ENCODE measurements around the gene DEPDC5. TPM values are rescaled to one million over a fixed set of nuclear protein-coding genes. Genes with fewer than 3 reads are reported as not detected.

DEPDC5 gene
- total RNA-seq, 1 donor from 2014 or later, result 14.8 TPM

DNA sequence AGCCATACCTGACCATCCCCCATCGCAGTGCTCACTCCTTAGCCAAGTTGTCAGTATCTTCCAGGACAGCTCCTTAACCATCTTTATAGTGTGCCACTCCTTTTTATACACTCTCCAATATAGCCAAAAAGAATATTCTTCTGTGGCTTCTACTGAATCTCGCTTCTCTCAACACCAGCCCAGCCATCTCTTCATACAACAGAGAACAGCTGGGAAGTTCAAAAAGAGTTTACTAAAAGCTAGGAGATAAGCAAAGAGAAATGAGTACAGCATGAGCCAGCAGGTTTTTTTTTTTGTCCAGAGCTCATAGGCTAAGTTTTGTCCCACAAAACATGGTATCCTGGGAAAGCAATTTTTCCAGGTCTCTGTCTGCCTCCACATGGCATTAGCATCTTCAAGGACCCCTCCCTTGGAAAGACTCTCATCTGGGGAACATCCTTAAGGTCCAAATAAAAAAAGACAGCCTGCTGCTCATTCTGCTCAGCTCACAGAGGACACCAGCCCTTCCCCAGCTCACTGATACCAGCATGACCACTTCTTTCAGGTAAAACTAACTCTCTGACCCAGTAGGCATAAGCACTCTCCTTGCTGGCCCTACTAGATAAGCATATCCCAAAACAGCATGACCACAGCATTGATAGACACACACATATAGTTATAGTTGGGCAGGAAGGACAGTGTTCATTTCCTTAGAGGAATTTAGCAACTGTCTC is 141.7 kb downstream of the DEPDC5 start:
- DNase-seq, result no peak

DNA sequence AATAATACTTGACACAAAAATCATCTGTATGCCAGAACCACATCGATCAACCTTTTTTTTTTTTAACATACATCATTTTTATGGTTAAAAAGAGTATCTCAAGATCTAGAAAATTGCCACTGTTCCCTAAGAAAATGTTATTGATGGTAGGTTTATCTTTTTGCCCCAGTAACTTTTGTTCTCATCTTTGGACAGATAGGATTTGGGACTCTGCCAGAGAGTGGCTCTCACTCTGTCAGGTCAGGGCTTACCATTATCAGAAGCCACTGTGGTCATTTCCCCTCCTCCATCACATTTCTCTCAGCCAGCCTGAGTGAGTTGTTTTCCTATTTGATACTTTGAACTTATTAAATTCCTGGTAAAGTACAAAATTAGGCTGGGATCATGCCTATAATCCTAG is 142.7 kb downstream of the DEPDC5 start:
- no peak for DNase-seq

DNA sequence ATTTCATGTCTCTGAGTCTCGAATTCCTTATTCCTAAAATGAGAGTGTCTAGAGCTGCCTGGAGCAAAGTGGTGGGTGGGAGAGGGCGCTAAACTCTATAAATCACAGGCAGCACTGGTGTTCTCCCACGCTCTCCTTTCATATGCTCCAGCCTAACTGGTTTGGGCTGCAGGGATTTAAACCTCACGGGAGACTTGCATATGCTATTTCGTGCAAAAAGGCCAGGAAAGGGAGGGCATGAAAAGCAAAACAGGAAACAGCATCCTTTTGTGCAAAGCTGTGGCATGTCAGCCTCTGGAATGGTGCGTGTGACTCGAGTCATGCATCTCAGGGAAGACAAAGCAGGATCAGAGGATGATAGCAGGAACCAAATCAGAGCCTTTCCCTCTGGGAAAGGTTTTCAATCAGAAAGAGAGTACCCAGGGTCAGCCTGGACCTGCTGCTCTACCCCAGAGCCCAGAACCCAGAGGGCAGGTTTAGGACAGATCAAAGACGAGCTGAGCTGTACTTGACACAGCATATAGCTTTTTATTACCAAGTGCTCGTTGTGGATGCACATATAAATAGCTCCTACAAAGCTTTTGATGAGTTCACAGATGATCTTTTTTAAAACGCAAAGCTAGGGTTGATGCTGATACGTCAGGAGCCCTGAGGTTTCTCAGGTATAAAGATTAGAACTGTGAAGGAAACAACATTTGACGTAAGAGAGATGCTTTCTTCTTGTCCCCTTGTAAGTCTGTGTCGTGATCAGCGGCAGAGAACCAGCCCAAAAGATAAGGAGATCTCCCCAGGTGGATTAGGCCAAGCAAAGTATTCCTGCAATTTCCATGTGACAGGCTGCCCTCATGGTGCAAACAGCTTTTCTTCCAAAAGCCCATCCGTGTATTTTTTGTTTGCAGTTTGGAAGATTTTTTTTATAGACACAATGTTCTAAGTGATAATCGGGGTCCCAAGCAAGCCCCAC is 144.3 kb downstream of the DEPDC5 start:
- DNase-seq, result no peak

DNA sequence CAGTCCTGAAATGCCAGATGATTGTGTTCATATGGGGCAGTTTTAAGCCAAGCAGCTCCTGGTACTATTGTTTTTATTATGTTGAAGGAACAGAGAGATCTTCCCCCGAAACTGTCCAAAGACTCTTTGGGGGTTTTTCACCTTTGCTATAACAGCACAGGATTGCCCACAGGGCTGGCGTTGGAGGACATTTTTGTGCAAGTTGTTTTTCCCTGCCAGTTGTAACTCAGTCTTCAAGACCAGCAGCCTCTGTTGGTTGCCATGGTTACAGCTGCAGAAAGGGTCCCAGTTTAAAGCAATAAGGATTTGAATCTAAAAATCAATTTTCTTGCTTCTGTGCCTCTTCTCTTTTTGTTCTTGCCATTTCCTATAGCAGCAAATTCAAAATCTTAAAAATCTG is 145.1 kb downstream of the DEPDC5 start:
- DNase-seq, result no peak

DNA sequence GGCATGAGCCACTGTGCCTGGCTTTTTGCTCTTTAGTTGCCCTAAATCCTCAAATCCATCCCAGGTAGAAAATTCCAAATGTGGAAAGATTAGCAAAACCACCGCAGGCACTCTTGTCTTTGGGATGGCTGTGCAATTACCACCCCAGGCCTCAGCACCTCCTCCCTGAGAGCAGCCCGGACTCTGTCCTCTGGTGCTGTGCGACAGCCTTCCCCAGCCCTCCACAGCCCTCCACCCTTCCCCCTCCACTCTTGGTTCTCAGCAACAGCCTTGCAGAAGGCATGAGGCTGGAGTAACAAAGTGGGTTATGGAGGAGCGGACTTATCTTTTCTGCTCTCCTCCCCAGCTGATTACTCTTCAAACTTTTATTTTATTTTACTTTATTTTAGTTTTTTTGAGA is 145.8 kb downstream of the DEPDC5 start:
- DNase-seq, result no peak

DNA sequence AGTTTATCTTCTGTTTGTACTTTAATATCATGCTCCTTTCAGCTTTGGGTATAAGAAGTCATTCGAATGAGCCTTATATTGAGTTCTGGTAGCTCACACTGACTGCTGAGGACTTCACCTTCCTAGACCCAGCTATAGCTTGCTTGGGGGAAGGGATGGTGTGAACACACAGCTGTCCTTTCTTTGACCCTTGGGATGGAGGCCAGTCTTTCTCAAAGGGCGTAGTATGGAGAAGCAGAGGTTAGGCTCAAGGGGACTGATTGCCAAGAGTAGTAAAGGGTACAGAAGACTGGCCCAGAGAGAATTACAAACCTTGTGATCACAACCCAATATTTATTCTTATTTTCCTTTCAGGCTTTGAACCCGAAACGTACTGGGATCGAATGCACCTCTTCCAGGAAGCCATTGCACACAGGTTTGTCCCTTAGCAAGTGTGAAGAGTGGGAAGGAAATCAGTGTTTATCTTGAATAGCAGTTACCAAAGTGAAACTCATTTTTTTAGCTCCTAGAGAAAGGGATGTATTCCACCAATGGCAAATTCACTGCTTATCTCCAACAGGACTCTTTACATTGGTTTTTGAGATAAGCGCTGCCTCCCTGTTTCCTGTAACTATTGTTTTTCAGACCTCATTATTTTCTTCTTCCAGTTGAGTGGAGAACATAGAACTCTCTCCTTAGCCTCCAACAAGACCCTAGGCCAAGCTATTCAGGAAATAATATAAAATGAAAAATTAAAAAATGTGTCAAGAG is 147.7 kb downstream of the DEPDC5 start:
- no peak for DNase-seq

DNA sequence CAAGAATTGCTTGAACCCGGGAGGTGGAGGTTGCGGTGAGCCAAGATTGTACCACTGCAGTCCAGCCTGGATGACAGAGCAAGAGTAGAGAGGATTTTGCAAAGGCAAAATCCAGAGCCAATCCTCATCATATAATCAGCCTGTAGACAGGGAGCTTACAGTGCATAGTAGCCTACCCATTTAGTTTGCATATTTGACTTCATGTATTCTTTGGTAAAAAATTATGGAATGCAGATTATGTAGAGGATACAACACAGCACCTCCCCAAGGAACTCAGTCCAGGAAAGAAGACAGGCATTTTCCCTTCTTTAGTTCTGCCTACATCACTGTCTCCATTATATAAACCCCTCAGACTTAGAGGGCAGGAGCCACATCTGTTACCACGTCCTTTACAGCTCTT is 150.8 kb downstream of the DEPDC5 start:
- no peak for DNase-seq

DNA sequence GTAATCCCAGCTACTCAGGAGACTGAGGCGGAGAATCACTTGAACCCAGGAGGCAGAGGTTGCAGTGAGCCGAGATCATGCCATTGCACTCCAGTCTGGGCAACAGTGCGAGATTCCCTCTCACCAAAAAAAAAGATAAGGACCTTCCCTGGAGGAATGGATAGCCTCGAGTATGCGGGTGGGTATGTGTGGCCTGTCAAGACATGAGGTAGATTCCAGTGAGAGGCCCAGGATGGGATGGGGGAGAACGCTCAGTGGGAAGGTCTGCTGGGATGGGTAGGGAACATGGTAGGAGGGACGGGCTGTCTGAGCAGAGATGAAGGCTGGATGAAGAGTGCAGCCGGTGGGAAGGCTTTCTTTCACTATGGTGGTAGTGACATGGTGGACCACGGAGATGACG is 151.5 kb downstream of the DEPDC5 start:
- no peak for DNase-seq

DNA sequence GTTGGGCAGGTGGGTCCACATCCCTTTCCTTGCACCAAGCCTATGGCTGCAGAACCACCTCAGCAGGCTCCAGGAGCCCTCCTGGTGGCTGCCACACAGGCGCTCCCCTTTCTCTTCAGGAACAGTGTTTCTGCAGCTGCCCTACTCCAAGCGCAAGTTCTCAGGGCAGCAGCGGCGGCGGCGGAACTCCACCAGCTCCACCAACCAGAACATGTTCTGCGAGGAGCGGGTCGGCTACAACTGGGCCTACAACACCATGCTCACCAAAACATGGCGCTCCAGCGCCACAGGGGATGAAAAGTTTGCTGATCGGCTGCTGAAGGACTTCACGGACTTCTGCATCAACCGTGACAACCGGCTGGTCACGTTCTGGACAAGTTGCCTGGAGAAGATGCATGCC is 152.3 kb downstream of the DEPDC5 start:
- DNase-seq, result no peak

DNA sequence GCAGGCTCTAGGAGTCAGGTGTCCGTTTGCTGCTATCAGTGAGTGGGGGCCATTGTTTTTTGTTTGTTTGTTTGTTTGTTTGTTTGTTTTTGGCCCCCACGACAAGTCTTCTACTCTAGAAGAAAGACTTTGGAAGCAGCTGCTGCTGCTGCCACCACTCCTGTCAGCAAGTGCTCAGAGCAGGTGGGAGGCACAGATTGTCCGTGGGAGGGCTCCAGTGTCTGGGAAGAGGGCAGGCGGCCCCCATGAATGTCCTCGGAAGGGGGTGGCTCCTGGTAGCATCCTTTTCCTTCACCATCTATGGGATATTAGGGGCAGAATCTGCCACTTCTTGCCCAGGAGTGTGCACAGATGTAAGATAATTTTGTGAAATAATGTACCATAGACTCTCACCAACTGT is 152.8 kb downstream of the DEPDC5 start:
- no peak for DNase-seq

DNA sequence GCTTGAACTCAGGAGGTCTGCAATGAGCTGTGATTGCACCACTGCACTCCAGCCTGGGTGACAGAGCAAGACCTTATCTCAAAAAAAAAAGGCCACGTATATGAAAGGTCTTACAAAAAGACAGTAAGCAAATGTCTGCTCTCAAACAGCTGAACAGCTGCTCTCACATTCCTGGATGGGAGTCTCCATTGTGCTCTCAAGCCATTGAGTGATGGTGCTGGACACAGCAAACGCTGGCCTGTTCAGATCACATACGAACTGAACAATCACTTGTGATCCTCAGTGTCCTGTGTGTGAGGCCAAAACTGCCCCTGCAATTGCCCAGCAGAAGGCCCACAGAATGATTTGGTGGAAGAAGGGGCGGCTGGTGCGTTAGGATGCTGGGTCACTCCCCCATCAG is 156.2 kb downstream of the DEPDC5 start:
- DNase-seq, result no peak

DNA sequence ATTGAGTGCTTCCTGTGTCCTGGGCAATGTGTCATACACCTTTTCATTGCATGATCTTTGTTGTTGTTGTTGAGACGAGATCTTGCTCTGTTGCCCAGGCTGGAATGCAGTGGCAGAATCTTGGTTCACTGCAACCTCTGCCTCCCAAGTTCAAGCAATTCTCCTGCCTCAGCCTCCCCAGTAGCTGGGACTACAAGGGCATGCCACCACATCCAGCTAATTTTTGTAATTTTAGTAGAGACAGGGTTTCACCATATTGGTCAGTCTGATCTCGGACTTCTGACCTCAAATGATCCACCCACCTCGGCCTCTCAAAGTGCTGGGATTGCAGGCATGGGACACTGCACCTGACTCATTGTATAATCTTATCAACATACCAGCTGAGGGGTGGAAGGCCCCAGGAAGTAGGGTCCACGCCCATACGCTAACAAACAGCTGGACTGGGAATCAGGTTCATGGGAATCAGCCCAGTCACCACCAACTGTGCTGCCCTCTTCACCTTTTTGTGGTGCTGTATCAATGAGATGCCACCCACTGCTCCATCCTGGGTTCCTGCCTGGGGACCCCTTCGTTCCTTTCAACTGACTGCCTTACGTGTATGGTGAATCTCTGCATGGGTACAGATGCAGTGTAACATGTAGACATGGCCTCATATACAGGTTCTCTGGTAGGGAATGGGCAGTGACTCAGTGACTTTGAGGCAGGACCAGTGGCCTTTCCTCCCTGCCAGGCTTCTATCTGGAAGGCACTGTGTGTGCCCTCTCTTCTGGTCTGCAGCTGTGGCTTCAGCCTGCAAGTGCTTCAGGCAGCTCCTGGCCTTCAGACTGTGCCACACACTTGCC is 158.0 kb downstream of the DEPDC5 start:
- DNase-seq, result no peak

DNA sequence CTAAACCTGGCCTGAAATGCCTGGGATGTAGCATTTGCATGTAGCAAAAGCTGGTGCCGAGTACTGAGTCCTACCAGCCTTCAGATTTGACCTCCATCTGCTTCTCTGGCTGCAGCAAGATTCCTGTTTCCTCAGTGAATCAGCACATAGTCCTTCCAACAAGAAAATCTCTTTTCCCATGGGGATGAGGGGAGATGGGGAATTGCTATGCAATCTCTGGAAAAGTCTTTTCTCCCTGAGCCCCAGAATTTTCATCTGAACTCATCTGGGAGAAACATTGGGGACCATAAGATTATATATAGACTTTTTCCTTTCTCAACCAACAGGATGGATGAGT is 158.6 kb downstream of the DEPDC5 start:
- no peak for DNase-seq

DNA sequence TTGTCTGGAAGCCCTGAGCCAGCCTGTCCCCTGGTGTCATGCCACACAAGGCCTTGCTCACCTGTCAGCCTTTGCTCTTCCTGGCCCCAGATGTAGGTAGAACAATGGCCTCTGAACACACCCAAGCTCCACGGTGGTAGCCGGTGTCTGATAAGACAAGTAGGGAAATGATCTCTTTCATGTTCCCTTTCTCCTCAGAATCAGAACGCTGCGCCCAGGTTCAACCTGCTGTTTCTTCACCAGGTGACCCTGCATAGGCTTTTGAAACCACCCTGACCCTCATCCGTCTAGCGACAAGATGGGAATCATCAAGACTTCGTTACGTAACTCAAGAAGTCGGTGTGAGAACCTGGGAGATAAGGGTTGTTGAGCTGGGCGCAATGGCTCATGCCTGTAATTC is 161.8 kb downstream of the DEPDC5 start:
- DNase-seq, result no peak

DNA sequence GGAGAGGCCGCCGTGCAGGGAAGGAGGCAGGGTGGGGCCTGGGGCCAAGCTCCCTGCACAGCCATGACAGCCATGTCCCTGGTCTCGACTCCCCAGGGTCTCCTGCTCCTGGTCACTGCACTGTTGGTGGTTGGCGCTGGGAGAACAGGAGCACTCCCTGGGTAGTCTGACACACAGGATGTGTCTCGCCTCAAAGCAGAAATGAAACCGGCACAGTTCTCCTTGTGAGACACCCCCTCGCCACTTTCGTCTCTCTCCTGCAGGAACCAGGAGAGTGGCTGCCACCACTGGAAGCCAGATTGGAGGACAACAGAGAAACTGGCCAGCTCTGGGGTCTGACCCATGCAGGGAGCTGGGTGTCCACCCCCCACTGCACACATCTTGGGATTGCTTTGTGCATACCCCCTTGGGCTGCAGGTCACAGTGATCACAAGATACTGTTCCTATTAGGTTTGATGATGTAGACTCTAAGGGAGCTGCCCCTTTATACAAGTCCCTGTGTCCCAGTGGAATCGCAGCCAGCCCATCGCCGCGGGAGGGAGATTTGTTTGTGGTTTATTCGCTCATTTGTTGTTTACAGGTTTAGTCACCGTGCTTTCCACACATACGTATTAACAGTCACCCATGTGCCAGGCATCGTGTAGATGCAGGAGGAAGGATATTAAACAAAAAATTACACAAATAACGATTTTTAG is 163.6 kb downstream of the DEPDC5 start:
- no peak for DNase-seq

DNA sequence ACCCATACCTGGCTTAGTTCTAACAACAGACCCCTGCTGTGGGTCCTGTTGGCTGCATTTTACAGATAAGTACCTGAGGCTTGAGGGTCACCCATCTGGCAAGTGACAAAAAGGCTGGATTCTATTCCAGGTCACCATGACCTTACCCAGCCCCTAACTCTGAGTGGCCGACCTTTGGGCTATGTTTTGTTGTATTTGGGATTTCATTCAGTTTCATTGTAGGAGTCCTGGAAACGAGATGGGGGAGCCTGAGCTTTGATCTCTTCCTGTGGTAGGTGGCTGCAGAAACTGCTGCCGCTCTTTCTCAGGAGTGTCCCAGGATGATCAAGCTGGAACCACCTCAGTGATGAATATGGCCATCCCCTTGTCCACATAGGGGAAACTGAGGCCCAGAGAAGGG is 165.9 kb downstream of the DEPDC5 start:
- no peak for DNase-seq

DNA sequence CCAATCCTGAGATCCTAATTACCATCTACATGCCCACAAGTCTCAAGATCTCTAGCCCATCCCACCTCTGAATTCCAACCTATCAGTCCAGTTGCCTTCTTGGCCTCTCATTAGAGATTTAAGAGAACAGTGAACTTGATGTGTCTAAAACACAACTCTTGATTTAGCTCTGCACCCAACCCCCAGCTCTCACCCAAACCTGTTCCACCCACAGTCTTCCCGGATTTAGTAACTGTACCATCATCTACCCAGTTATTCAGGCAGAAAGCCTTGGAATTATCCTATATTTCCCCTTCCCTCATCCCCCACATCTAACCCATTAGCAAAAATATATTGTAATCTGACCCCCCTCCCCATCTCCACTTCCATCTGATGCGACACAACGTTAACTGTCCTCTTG is 166.5 kb downstream of the DEPDC5 start:
- DNase-seq, result no peak

DNA sequence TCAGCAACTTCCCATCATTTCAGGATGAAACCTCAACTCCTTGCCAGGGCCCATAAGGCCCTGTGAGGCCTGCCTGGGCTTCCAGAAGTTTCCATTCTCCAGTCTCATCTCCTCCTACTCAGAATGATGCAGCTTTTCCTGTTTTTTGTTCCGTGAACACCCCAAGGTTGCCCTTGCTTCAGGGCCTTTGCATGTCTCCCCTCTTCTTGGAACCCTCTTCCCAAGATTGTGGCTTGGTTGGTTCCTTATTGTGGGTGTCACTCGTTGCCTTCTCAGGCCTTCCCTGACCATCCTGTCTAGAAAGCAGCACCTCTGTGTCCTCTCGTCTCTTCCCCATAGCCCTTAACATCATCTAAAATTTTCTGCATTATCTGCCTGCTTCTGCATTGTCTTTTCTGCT is 167.3 kb downstream of the DEPDC5 start:
- no peak for DNase-seq

DNA sequence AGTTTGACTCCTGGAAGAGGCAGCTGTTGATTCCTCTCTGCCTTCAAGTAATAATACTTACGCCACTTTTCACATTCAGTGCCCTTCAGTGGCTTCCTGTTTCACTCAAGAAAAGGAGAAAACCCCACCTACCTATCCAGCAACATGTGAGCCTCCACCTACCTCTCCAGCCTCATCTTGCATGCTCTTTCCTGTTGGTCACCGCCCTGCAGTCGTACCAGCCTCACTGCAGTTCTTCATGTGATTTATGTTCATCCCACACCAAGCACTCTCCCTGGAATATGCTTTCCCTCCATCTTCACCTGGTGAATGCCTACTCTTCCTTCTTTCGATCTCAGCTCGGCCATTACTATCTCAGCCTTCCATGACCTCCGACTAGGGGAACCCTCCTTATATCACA is 168.7 kb downstream of the DEPDC5 start:
- DNase-seq, result no peak

DNA sequence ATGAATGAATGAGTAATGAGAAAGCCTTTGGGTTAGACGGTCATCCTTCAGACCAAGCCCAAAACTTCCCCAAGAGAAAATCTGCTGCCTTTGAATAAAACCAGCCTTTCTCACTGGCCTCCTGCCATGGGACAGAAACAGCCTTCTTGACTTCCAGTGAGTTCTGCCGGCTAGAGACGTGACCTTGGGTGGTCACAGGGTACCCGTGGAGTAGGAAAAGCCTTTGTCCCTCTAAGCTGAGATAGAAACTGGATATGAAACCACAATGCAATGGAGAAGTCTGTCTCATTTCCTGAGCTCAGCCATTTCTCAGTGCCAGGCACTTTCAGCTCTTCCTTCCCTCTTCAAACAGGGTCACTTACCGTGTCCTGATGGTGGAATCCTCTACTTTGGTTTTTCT is 169.3 kb downstream of the DEPDC5 start:
- no peak for DNase-seq

DNA sequence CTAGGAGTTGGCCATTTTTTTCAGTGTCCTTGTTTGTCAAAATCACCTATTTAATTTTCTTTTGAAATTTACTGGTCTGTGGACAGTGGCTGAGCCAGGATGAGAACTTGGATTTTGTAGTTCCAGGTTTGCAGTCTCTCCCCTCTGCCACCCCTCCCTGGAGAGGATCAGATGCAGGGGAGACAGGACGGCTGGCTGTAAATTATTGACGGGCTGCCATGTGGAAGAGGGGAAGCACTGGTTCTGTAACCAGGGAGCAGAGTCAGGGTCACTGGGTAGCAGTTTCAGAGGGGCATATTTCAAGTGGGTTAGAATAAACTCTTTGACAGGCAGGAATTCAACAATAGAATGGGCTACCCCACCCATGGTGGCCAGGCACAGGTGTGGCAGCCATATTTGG is 169.9 kb downstream of the DEPDC5 start:
- no peak for DNase-seq

DNA sequence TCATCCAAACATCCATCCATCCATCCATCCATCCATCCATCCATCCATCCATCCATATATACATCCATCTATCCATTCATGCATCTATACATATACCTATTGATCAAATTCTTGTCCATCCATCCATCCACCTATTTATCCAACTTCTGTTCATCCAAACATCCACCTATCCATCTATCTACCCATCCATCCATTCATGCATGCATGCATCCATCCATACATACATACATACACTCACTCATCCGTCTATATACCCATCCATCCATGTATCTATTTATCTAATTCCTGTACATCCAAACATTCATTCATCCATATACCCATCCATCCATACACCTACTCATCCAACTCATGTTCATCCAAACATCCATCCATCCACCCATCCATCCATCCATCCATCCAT is 171.2 kb downstream of the DEPDC5 start:
- DNase-seq, result no peak
